ENCODE data around the gene PSAP.
A peak's percentile ranks its signal among the peaks of the same experiment; 100 is the strongest.

The PSAP gene

GRCh38 chr10:71852355-71852937 lies 1.4 kb upstream of the PSAP start:
- TF ChIP-seq CTCF (IDR thresholded peaks at IDR 0.05): no peak
- no peak for TF ChIP-seq ZFX (IDR thresholded peaks at IDR 0.05; ENCODE audit: borderline replicate concordance)
- no peak overlapping the region for H3K27ac ChIP-seq

- H3K27ac ChIP-seq: peak overlapping the region; percentile 80
Measured at GRCh38 chr10:71851465-71852095, 529 bp upstream of the PSAP start.

GRCh38 chr10:71850021-71850742 lies 869 bp downstream of the PSAP start:
- TF ChIP-seq ZFX (IDR thresholded peaks at IDR 0.05; ENCODE audit: borderline replicate concordance) (no peak), CTCF (IDR thresholded peaks at IDR 0.05) (no peak)
- H3K27ac ChIP-seq: peak overlapping the region; percentile 80

GRCh38 chr10:71849461-71849908 lies 1.6 kb downstream of the PSAP start:
- TF ChIP-seq CTCF (IDR thresholded peaks at IDR 0.05) (no peak), ZFX (IDR thresholded peaks at IDR 0.05; ENCODE audit: borderline replicate concordance) (no peak)
- H3K27ac ChIP-seq: no peak overlapping the region

- no peak overlapping the region for H3K27ac ChIP-seq
- TF ChIP-seq ZFX (IDR thresholded peaks at IDR 0.05; ENCODE audit: borderline replicate concordance) (no peak), CTCF (IDR thresholded peaks at IDR 0.05) (no peak)
Measured at GRCh38 chr10:71848325-71849275, 2.5 kb downstream of the PSAP start.

GRCh38 chr10:71847418-71847817 lies 3.6 kb downstream of the PSAP start:
- H3K27ac ChIP-seq: no peak overlapping the region
- no peak for TF ChIP-seq ZFX (IDR thresholded peaks at IDR 0.05; ENCODE audit: borderline replicate concordance)
- TF ChIP-seq CTCF (IDR thresholded peaks at IDR 0.05): no peak

- H3K27ac ChIP-seq: no peak overlapping the region
- TF ChIP-seq CTCF (IDR thresholded peaks at IDR 0.05) (no peak), ZFX (IDR thresholded peaks at IDR 0.05; ENCODE audit: borderline replicate concordance) (no peak)
Measured at GRCh38 chr10:71846816-71847215, 4.2 kb downstream of the PSAP start.
